Ascending aorta (tissue), 2 donors: ENCODE measurements around the gene HOXC10. TPM values are rescaled to one million over a fixed set of nuclear protein-coding genes. Genes with fewer than 3 reads are reported as not detected.

Experiments used
- DNase-seq, 2 donors: peaks; one replicate each; pipeline ENCODE4 v3.0.0-alpha.2; 2019; ENCODE audit warnings: low spot score in 2 of 2
- H3K27ac ChIP-seq, 2 donors: fragments of 200-600 bp; sonication (generic); one replicate each; pipeline ENCODE4 v1.5.1; 2016 to 2017; ENCODE audit warnings: mild to moderate bottlenecking in 1 of 2
- H3K27me3 ChIP-seq: fragments of 200-600 bp; sonication (generic); one replicate; pipeline ENCODE4 v1.5.1; 2017
- H3K36me3 ChIP-seq, 2 donors: fragments of 200-600 bp; sonication (generic); one replicate each; pipeline ENCODE4 v1.5.1; 2016
- H3K4me1 ChIP-seq, 2 donors: fragments of 200-600 bp; sonication (generic); one replicate each; pipeline ENCODE4 v1.5.1; 2016 to 2017; ENCODE audit warnings: mild to moderate bottlenecking in 1 of 2
- H3K4me3 ChIP-seq, 2 donors: fragments of 200-600 bp; sonication (generic); one replicate each; pipeline ENCODE4 v1.5.1; 2016 to 2017; ENCODE audit warnings: mild to moderate bottlenecking in 1 of 2
- H3K9me3 ChIP-seq, 2 donors: fragments of 200-600 bp; sonication (generic); one replicate each; pipeline ENCODE4 v1.5.1; 2016
- CTCF ChIP-seq, 3 experiments: fragments of 200-600 bp in 2 of 3; fragments of 450-650 bp in 1 of 3; sonication (generic) in 2 of 3; IDR thresholded peaks; one replicate each; pipeline ENCODE4 v1.5.1; 2016 to 2019; ENCODE audit warnings: antibody characterized with exemption in 3 of 3, mild to moderate bottlenecking in 1 of 3, moderate library complexity in 1 of 3
- intact Hi-C: fragments of 100-400 bp; cut with DNase I; formaldehyde crosslinking; loops from one replicate; pipeline ENCODE4 v1.15.1; 2023
- total RNA-seq: library from RNA; depleted of rRNA; stranded (reverse); fragments of >200 nt; gene quantifications from one replicate; pipeline ENCODE4 v1.1.0, GENCODE V29; 2016

HOXC10 gene
- total RNA-seq, 1 donor from 2014 or later: not detected

GRCh38 chr12:53973236-53974042, 11.5 kb upstream of the HOXC10 start:
- TF ChIP-seq CTCF (IDR thresholded peaks at IDR 0.05): no peak
- Histone ChIP-seq H3K27ac (no peak overlapping the region), H3K27me3 (peaks cover 43% of the 10 kb centered on the region), H3K4me3 (peak overlapping the region; percentile 48 to 53), H3K36me3 (no peaks in the 10 kb centered on the region), H3K4me1 (peaks cover 5 to 24% of the 10 kb centered on the region in 2 donors), H3K9me3 (no peaks in the 10 kb centered on the region)
- no peak for DNase-seq
- intact Hi-C loops: no loop called here

GRCh38 chr12:53974084-53975063, 10.6 kb upstream of the HOXC10 start, which contains the start of gene HOTAIR:
TSS of gene HOTAIR (minus strand) at chr12:53974954.
- Histone ChIP-seq H3K4me3 (peak within 1 kb of the TSS; percentile 48 to 53), H3K27ac (no peak within 1 kb of the TSS), H3K9me3 (no peaks in the 10 kb centered on the region), H3K36me3 (no peaks in the 10 kb centered on the region), H3K4me1 (peaks cover 5 to 24% of the 10 kb centered on the region in 2 donors), H3K27me3 (peaks cover 43% of the 10 kb centered on the region)
- no peak for TF ChIP-seq CTCF (IDR thresholded peaks at IDR 0.05)
- DNase-seq: no peak
- intact Hi-C loops: no loop called here

- DNase-seq: no peak
- Histone ChIP-seq H3K36me3 (no peaks in the 10 kb centered on the region), H3K9me3 (no peaks in the 10 kb centered on the region), H3K27me3 (peaks cover 43% of the 10 kb centered on the region), H3K4me3 (peak overlapping the region; percentile 48 to 53), H3K4me1 (peaks cover 5 to 24% of the 10 kb centered on the region in 2 donors), H3K27ac (no peak overlapping the region)
- TF ChIP-seq CTCF (IDR thresholded peaks at IDR 0.05): no peak
- intact Hi-C loops: no loop called here
Measured at GRCh38 chr12:53975064-53975471, 9.9 kb upstream of the HOXC10 start.

- Histone ChIP-seq H3K36me3 (no peaks in the 10 kb centered on the region), H3K4me1 (peaks cover 5 to 24% of the 10 kb centered on the region in 2 donors), H3K9me3 (no peaks in the 10 kb centered on the region), H3K4me3 (peak overlapping the region in 1 of 2 donors; percentile 48), H3K27ac (no peak overlapping the region), H3K27me3 (peaks cover 43% of the 10 kb centered on the region)
- TF ChIP-seq CTCF (IDR thresholded peaks at IDR 0.05): no peak
- intact Hi-C loops: no loop called here
- DNase-seq: no peak
Measured at GRCh38 chr12:53975479-53976152, 9.3 kb upstream of the HOXC10 start.

- no peak for TF ChIP-seq CTCF (IDR thresholded peaks at IDR 0.05)
- peaks cover 5 to 24% of the 10 kb centered on the region in 2 donors for H3K4me1 ChIP-seq
- H3K27me3 ChIP-seq: peaks cover 43% of the 10 kb centered on the region
- no peak overlapping the region for H3K4me3 ChIP-seq
- DNase-seq: no peak
- H3K36me3 ChIP-seq: no peaks in the 10 kb centered on the region
- no peaks in the 10 kb centered on the region for H3K9me3 ChIP-seq
- intact Hi-C loops: no loop called here
- H3K27ac ChIP-seq: no peak overlapping the region
Measured at GRCh38 chr12:53976172-53976822, 8.6 kb upstream of the HOXC10 start.
